HG03108 (cell line): ENCODE measurements around the gene FGF4.
"Not testable (repeated sequence)": the region's sequence is repeated elsewhere in the genome, so short reads cannot be mapped to it uniquely, and the experiment has no call there.

Source experiments
- ATAC-seq: cut with Tn5 transposase; IDR thresholded peaks from one replicate; pipeline ENCODE4 v1.9.1; 2021; ENCODE audit warnings: moderate library complexity; ENCODE audit not compliant: unreplicated experiment

The FGF4 gene

GRCh38 chr11:69774354-69775162, 583 bp downstream of the FGF4 start:
- ATAC-seq, result no peak

- no peak for ATAC-seq
Observed at GRCh38 chr11:69773626-69774353, 1.4 kb downstream of the FGF4 start.

GRCh38 chr11:69771466-69771865, 3.7 kb downstream of the FGF4 start:
- no peak for ATAC-seq

DNA sequence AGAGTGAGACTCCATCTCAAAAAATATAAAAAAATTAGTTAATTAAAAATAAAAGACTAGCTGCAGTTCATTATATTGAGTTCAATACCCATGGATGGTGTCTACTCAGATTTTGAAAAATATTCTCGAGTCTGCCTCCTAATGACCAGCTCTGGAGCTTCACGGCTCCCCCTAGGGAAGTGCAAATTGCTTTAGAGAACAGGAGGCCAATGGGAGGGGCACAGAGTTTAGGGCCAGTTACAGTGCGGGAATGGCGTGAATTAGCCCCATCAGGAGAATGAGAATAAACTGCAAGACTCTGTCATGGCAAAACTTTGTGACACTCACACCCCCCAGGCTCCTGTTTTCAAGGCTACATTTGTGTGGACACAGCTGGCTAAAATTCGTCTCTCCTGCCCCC, 4.6 kb downstream of the FGF4 start:
- ATAC-seq, result no peak

DNA sequence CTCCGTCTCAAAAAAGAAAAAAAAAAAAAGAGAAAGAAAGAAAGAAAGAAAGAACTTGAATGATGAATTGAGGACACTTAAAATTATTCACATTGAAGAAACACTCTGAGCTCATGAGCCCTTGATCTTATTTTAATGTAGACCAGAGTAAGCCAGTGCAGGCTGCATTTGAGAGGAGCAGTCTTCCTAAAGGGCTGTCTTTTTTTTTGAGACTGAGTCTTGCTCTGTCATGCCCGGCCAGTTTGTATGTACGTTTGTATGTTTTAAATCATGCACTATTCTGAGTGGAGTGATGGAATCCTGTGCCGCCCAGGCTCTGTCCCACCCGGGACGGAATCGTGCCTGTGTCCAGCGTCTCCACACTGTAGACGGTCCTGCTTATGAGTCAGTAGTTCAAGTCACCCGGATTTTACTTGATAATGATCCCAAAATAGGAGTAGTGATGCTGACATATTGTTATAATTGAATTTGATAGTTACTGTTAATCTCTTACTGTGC, 9.6 kb downstream of the FGF4 start:
- ATAC-seq, result no peak

DNA sequence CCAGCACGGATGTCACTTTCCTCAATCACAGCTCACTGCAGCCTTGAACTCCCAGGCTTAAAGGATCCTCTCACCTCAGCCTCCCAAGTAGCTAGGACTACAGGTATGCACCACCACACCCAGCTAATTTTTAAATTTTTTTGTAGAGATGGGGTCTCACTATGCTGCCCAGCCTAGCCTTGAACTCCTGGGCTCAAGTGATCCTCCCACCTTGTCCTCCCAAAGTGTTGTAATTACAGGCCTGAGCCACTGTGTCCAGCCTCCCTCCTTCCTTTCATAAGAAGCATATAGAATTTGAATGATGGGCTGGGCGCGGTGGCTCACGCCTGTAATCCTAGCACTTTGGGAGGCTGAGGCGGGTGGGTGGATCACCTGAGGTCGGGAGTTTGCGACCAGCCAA, 10.2 kb downstream of the FGF4 start:
- ATAC-seq, result not testable (repeated sequence)

DNA sequence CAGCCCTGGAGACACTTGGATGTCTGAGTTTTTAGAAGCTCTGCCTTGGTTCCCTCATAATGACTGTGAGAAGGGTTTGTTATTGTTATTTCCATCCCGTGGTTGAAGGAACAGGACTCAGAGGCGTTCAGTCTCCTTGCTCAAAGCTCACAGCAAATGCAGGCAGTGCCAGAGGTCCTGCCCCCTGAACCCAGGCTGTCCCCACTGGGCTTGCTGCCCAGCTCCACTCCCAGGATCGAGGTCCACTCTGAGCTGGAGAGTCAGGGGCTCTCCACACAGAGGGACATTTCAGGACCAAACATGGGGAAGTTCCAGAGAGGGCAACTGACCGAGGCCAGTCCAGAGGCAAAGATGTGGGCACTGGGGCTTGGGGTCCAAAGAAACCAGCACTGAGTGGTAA, 14.8 kb downstream of the FGF4 start:
- no peak for ATAC-seq

- ATAC-seq, result no peak
Observed at GRCh38 chr11:69752890-69753289, 22.3 kb downstream of the FGF4 start.

GRCh38 chr11:69750875-69751597, 24.1 kb downstream of the FGF4 start:
- no peak for ATAC-seq

- ATAC-seq, result no peak
Observed at GRCh38 chr11:69750108-69750850, 24.9 kb downstream of the FGF4 start.

GRCh38 chr11:69748637-69749036, 26.5 kb downstream of the FGF4 start:
- ATAC-seq, result no peak

GRCh38 chr11:69746752-69747742, 28.1 kb downstream of the FGF4 start:
- ATAC-seq, result no peak

DNA sequence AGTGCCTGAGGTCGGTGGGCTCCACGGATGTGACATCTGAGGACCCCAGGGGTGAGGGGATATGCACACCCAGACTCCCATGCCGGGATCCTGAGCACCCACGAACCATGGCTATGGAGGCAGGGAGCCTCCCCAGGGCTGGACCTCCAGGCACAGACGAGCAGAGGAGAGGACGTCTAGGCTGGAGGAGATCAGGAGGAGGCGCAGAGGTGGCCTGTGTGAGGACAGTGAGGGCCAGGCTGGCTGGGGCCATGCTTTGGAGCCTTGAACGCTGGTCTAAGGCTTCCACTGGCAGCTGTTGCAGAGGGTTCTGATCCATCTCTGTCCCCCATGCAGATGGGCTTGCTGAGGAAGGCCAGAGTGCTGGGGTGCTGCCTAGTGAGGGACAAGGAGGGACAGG, 29.0 kb downstream of the FGF4 start:
- no peak for ATAC-seq

- ATAC-seq, result no peak
Observed at GRCh38 chr11:69745201-69745600, 29.9 kb downstream of the FGF4 start.

DNA sequence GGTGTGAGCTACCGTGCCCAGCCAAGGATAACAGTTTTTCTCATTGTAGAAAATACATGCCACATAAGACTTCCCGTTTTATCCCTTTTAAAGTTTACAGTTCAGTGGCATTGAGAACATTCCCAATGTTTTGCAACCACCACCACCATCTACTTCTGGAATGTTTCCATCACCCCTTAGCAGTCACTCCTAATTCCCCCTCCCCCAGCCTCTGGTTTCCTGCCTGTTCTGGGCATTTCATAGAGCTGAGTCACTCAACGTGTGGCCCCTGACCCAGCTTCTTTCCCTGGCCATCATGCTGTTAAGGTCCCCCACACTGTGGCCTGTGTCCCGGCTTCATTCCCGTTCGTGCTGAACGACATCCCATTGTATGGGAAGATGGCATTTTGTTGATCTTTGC, 30.7 kb downstream of the FGF4 start:
- ATAC-seq, result no peak

DNA sequence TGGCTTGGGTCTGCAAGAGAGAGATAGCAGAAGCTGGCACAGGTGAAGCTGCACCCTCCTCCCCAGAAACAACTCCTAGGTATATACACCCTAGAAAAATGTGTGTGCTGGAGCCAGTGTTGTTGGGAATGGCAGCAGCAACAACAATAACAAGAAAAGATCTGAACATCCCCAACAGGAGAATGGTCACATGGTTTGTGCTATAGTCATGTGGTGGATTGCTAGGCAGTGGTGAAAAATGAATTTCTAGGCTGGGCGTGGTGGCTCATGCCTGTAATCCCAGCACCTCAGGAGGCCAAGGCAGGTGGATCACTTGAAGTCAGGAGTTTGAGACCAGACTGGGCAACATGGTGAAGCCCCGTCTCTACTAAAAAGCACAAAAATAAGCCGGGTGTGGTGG, 40.3 kb downstream of the FGF4 start:
- ATAC-seq, result no peak

DNA sequence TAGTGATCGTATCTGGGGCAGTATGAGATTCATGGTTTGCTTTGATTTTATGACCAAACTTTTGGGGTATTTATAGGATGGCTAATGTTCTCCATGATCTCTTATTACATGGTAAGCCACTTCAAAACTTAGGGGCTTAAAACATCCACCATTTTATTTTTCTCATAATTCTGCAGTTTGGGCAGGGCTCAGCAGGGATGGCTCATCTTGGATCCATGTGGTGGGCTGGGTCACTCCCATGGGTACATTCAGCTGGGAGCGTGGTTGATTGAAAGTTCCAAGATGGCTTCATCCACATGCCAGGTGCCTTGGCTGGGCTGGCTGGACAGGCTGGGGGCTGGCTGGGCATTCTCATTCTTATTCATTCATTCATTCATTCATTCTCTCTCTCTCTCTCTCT, 40.8 kb downstream of the FGF4 start:
- no peak for ATAC-seq

DNA sequence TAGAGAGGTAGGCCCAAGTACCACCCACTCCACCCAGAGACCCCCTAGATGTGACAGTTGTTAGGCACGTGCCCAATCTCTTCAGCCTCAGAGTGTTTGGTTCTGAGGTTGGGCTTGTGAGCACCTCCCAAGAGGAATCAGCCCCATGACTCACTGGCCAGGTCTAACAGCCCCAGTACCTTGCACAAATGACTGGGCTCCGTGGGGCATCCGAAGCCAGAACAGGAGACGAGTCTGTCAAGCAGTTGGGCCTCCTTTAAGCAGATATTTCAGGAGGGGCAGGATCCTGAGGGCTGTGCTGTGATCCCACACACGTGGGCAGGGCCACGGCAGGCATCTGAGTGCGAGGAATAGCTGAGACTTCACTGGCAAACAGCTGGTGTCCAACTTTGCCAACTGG, 42.2 kb downstream of the FGF4 start:
- ATAC-seq, result no peak

DNA sequence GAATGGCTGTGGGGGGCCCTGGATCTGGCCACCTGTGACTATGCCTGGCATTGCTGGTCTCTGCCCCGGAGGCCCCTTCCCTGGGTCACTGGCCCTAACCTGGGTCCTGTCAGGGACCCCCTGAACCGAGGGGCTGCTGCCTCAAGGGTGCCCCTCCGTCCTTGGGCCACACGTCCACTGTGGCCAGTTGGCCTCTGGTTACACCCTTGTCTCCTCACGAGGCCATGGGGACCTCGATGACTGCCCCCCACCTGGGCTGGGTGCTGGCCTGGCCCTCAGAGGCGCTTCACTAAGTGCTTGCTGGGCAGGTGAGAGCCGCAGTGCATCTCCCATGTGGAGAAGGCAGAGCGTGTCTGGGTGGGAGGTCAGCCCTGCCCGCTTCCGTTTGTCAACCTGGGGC, 44.0 kb downstream of the FGF4 start:
- ATAC-seq, result no peak

DNA sequence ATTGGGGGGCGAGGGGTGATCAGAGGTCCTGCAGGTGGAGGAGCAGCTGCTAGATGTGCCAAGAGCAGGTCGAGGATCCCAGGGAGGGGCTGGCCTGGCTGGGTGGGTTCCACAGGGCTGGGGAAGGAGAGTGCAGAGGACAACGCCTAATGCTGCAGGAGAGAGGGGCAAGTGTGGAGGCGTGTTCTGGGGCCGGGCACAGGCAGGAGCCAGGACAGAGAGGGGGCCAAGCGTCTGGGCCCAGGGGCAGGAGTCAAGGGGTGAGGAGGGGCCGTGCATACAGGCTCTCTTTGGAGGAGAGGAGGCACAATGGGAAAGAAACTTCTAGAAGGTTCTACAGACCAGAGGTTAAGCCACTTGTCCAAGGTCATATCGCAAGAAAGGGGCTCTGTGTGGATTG, 44.6 kb downstream of the FGF4 start:
- ATAC-seq, result no peak
